IPS-11a (cell line): ENCODE measurements around the gene EHD3.

Source experiments
- H3K4me3 ChIP-seq: one replicate; pipeline ENCODE4 v1.5.1; 2013; ENCODE audit warnings: low read depth, low read length, control low read depth

EHD3 gene

DNA sequence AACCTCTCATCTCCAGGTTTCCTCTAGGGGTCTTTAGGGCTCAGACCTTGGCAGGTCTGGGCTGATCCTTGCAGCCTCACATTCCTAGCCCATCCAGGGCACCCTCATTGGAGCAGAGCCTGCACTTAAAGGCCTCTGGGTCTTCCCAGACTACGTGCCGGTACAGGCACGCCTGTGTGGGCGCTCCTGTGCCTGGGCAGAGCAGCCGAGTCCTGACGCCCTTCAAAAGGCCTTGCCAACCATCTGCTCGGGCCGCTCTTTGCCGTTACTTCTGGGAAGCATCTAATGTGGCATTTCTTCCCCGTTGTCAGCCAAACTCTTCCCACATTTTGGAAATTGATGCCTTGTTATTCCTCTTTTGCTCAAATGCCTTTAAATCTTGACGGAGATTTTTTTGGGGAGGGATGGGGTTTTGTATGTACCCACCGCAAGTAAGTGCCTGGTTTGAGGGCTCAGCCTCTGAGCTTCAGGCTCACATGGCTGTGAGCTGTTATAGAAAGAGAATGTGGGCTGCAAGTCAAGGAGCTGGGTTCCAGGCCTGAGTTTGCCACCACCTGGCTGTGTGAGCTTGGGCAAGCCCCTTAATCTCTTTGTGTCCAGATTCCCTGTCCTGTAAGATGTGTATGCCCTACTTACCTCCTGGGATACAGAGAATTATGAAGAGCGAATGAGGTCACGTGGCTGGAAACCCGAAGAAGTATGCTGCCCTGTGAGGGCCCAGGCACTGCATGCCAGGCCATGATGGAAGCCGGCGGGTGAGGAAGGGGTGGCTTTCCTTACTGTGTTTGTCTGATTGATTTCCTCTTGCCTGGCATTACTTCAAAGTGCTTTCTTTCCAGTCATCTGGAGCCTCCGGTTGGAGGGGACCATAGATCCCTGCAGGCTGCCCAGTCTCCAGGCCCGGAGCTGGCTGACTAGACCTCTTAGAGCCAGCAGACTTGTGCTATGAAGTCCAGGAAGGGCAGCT lies 20.6 kb downstream of the EHD3 start:
- H3K4me3 ChIP-seq = no peak overlapping the region

DNA sequence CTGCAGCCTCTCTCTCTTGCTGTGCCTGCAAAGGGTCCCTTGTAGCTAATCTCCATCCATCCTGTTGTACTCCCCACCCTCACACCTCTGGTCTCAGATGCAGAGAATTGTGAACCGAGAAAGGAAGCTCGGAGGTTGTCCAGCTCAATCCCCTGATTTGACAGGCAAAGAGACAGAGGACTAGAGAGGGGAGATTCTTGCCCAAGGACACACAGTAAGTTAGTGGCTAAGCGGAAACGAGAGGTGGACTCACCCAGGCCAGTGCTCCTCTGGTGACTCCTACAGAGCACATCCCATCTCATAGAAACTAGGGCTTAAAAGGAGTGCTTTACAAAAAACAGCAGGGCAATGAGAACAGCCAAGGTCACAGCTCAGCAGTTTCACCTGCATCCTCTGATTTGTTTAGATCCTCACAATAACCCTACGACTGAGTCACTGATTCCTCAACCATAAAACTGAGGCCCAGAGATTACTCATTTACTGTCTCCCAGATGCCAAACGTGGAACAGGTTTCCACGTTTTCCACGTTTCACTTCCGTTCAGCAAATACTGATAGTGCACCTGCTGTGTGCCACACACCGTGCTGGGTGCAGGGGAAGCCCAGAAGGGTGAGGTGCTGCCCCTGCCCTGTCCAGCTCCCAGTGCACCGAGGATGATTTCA lies 22.1 kb downstream of the EHD3 start:
- no peak overlapping the region for H3K4me3 ChIP-seq

DNA sequence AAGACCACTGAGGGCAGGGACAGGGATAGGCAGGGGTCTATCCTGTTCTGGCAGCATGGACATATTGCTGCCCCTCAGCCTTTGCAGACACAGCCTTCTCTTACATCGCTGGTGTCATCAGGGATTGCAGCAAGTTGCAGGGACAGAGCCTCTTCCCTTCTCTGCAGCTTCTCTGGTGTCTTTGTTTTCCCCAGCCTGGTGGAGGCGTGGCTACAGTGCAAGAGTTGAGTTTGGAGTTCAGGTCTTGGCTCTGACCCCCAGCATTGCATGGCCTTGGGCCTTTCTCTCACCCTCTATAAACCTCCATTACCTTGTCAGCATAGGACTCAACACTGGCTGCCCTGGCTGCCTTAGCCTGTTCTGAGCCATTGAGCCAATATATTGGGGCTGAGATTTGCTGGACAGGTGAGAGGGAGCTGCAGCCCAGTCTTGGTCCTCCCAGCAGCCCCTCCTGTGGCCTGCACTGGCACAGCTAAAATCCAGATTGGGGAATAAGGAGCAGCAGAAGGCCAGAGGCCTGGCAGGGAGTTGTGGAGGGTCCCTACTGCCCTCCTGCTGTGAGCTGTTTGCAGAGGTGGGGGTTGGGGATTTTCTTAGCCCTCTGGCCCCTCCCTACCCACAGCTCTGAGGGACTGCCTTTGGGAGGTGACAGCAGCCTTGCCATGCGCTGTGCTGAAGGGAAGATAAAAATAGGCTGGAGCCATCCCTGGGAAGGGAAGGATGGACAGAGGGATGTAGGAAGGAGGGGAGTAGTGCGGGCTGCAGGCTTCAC lies 22.8 kb downstream of the EHD3 start:
- no peak overlapping the region for H3K4me3 ChIP-seq

DNA sequence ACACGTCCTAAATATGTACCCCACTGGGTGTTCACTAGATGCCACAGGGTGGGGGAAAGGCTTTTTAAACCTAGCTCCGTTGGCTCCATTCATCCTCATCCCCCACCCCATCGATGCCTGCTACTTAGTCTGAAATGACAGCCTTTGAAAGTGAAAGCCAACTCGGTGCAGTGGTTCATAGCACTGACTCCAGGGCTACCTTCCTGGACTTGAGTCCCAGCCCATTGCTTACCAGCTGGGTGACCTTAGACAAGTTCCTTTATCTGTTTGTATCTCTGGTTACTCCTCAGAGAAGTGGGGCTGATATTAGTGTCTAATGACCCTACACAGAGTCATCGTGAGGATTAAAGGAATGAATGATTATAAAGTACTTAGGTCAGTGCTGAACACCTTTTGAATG lies 24.4 kb downstream of the EHD3 start:
- no peak overlapping the region for H3K4me3 ChIP-seq

DNA sequence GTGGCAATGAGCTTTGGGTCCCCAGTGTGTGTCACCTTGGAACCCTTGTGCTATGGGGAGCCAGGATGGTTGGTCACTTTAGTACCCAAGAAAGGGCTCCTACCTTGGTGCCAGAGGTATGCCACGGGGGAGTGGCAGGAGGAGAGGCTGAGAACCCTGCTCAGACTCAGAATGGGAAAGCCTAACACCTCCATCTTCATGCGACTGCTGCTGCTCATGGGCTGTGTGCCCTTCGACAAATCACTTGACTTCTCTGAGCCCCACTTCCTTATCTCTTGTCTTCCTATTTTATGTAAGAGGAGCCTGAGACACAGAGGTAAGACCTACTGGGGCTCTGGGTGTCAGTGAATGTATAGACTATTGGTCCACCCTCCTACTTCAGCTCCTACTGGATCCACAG lies 25.1 kb downstream of the EHD3 start:
- no peak overlapping the region for H3K4me3 ChIP-seq

GRCh38 chr2:31260870-31261269 lies 26.9 kb downstream of the EHD3 start:
- no peak overlapping the region for H3K4me3 ChIP-seq

DNA sequence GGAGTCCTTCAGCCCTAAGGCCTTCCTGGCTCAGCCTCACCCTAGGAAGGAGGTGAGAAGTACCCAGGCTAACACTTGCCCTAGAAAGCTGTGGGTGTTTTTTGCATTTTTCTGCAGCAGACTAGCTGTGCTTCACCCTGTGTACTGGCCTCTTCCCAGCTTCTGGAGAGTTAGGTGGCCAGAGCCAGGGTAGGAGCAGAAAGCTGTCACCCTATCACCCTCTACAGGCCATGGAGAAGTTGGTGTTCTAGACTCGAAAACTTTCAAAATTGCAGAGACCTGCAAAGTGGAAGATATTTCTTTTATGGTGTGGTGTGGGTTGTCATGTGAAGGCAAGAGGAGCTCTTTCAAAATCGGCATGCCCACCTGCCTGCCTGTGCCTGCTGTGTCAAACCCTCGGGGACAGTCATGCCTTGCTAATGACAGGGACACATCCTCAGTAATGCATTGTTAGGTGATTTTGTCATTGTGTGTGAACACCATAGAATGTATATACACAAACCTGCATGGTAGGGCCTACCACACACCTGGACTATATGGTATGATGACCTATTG lies 29.8 kb downstream of the EHD3 start:
- H3K4me3 ChIP-seq = no peak overlapping the region

- H3K4me3 ChIP-seq = no peak overlapping the region
Observed at GRCh38 chr2:31265234-31265633, 31.3 kb downstream of the EHD3 start.

DNA sequence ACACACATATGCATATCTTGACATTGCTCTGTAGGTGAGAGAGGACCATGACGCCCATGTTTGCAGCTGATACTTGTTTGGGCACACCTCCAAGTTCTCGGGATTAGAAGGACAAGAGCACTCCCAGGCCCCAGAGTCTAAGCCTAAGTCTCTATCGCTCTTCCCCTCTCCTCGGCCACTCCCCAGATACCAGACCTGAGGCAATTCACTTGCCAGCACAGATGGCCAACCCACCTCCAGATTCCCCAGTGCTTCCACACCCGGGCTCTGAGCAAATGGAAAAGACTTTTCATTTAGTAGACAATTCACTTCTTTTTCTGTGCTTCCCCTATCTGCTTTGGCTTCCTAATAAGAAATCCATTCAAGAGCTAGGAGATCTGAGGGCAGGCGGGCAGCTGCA lies 32.9 kb downstream of the EHD3 start:
- H3K4me3 ChIP-seq = no peak overlapping the region

DNA sequence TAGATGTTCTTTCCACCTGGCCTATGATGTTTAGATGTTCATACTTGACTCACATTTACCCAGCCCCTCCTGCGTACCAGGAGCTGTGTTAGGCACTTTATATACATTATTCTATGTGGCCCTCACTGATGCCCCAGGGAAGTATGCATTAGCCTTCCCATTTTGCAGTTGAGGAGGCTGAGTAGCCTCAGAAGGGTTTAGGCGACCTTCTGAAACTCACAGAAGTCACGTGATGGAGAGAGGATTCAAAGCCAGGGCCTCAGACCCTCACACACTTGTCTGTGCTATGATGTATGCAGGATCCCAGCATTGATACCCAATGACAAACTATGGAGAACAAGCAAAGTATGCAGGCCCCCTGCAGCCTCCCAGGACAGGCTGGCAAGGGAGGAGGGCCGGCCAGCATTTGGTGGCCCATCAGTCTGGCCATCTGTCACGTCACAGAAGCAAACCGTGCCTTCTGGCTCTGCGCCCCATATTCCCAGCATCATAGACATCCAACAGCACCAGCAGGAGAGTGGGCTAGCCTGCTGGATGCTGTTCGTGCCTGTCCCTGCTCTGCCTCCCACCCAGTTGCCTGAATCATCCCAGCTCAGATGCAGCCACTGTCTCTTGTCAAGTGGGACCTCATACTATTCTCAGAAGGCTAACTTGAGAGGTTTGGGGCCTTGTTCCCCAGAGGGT lies 33.6 kb downstream of the EHD3 start:
- no peak overlapping the region for H3K4me3 ChIP-seq

GRCh38 chr2:31268344-31268743 lies 34.4 kb downstream of the EHD3 start:
- H3K4me3 ChIP-seq = no peak overlapping the region

DNA sequence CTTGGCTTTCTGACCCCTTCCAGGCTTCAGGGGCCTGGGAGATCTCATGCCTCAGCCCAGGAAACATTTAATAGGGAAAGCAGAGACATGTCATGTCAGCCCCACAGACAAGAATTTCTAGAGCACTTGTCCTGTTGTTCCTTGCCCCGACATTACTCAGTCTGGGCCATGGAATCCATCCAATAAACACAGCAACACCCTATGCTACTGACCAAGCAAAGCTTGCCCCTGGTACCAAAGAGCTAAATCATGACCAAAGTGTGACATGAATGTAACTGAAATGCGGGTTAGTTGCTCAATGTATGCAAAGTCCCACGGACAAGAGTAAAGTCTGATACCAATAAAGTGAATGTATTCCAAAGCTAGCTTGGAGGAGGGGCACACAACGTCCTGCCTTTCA lies 35.1 kb downstream of the EHD3 start:
- H3K4me3 ChIP-seq = no peak overlapping the region

GRCh38 chr2:31270131-31270530 lies 36.2 kb downstream of the EHD3 start:
- no peak overlapping the region for H3K4me3 ChIP-seq

DNA sequence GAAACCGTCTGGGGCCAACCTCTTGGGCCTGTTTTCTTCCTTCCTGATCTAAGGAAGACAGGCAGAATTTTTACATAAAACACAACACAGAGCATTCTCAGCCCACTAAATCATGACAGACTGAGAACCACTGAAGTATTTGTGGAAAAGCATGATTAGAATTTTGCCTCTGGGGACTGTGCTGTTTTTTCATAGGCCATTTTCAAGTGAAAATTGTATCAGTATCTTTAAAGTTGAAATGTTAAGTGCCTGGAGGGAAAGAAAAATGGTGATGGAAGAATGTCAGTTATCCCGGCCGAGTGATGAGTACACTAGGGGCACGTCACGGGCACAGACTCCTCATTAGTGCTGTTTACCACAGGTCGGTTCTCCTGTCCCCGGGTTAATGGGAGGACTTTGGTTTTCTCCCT lies 36.9 kb downstream of the EHD3 start:
- H3K4me3 ChIP-seq = no peak overlapping the region

DNA sequence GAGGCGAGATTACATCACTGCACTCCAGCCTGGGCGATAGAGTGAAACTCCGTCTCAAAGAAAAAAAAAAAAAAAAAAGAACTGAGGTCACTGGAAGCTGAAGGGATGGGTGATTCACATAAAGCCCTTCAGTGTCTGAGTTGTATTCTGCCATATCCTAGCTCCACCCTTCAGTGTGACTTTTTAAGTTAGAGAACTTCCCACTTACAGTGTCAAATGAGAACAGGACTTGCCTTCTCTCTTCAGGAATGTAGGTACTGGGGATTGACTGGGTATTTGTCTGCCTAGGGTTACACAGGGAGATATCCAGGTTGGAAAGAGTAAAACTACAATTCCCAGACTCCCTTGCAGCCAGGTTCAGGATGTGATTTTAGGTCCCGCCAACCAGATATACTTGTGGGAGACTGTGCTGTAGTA lies 37.9 kb downstream of the EHD3 start:
- no peak overlapping the region for H3K4me3 ChIP-seq

DNA sequence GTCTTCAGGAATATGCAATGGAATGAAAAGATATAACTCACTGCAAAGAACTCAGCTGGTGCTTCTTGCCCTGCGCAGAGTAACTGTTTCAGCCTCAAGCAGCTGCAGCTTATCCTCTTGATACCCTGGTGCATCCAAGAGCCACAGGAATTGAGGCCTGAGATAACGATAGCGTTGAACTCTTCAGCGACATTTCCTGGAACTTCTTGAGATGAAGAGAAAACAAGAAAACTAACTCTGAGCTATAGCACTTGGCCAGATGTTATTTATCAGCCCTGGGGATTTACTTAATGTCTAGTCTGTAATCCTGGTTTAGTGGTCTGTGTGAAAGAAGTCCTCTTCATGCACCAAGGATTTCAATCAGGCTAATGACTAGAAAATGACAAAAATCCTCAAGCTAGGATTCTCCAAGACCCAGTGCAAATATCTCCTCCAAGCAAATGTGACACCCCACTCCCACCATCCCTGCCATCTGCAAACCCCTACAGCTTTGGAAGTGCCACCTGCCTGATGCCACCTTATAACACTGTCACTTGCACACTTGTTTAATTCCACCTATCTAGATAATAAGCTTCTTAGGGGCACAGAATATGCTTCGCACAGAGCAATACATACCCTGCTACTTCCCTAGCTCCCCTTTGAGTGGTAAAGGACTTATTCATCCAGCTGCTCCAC lies 40.6 kb downstream of the EHD3 start:
- no peak overlapping the region for H3K4me3 ChIP-seq

DNA sequence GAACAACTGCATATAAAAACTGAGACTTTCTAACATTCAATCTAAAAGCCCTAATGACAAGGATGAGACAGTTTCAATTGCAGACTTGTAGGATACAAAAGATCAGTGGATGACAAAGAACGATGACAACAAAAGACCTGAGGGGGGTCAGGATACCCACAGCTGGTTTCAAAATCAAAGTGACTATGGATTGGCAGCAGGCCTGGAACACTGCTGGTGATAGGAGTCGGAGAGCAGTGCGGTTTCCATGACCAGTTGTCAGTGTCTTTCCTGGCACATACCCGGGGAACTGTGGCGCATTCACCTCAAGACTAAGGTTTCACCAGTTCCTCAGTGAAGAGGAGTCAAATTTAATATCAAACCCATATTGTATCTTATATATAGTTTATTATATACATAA lies 42.0 kb downstream of the EHD3 start:
- H3K4me3 ChIP-seq = no peak overlapping the region

- no peak overlapping the region for H3K4me3 ChIP-seq
Observed at GRCh38 chr2:31277621-31278020, 43.7 kb downstream of the EHD3 start.

GRCh38 chr2:31282634-31283033 lies 48.7 kb downstream of the EHD3 start:
- H3K4me3 ChIP-seq = no peak overlapping the region
